Esophagus squamous epithelium (tissue), 5 donors: ENCODE data around the gene RHOG. TPM values are rescaled to one million over a fixed set of nuclear protein-coding genes. Genes with fewer than 3 reads are reported as not detected.
A peak's percentile ranks its signal among the peaks of the same experiment; 100 is the strongest.

Experiments used
- DNase-seq: peaks from one replicate; lab custom pipeline; 2025; lab: John Stamatoyannopoulos, UW
- H3K27ac ChIP-seq, 4 donors: fragments of 200-600 bp; sonication (generic); one replicate each; pipeline ENCODE4 v1.5.1; 2016 to 2019; ENCODE audit warnings: mild to moderate bottlenecking in 1 of 4
- H3K27me3 ChIP-seq, 4 donors: fragments of 200-600 bp; sonication (generic); 1 replicate in 3 of 4; 2 replicates in 1 of 4; pipeline versions ENCODE4 v1.5.1 to v1.6.0; 2017 to 2021; ENCODE audit warnings: antibody characterized with exemption in 1 of 4
- H3K36me3 ChIP-seq, 3 donors: fragments of 200-600 bp; sonication (generic); one replicate each; pipeline ENCODE4 v1.5.1; 2016 to 2019
- H3K4me1 ChIP-seq, 3 donors: fragments of 200-600 bp; sonication (generic); one replicate each; pipeline ENCODE4 v1.5.1; 2017 to 2019
- H3K4me3 ChIP-seq, 4 donors: fragments of 200-600 bp; sonication (generic); 1 replicate in 3 of 4; 2 replicates in 1 of 4; pipeline ENCODE4 v1.5.1; 2016 to 2019; ENCODE audit warnings: mild to moderate bottlenecking in 2 of 4, moderate library complexity in 1 of 4
- H3K9me3 ChIP-seq, 3 donors: fragments of 200-600 bp; sonication (generic); one replicate each; pipeline ENCODE4 v1.5.1; 2016 to 2019
- CTCF ChIP-seq, 6 experiments: fragments of 450-650 bp in 4 of 6; fragments of 200-600 bp in 2 of 6; sonication (generic) in 2 of 6; IDR thresholded peaks; one replicate each; pipeline ENCODE4 v1.5.1; 2016 to 2019; ENCODE audit warnings: antibody characterized with exemption in 6 of 6, mild to moderate bottlenecking in 4 of 6, moderate library complexity in 4 of 6
- POLR2A ChIP-seq, 4 donors: fragments of 450-650 bp; IDR thresholded peaks; one replicate each; pipeline ENCODE4 v1.6.1; 2017; ENCODE audit warnings: antibody characterized with exemption in 4 of 4, mild to moderate bottlenecking in 4 of 4, moderate library complexity in 3 of 4
- WGBS, 2 donors: methylation state at CpG; one replicate each; pipeline ENCODE4 v1.1.5; 2018; 5-methylcytosine and 5-hydroxymethylcytosine counted together
- intact Hi-C: fragments of 100-400 bp; cut with DNase I; formaldehyde crosslinking; loops from one replicate; pipeline ENCODE4 v1.15.0; 2022
- total RNA-seq, 4 donors: library from RNA; depleted of rRNA; stranded (reverse); fragments of >200 nt; gene quantifications; one replicate each; pipeline ENCODE4 v1.1.0, GENCODE V29; 2016
- donor health status: DM: yes; HTN: yes; CAD: no.

RHOG gene
- total RNA-seq, 4 donors from 2014 or later = 51.6 to 84.5 (median 72.7) TPM

- peaks cover 0 to 44% (median 0%) of the 10 kb centered on the region in 3 donors for H3K36me3 ChIP-seq
- TF ChIP-seq CTCF (IDR thresholded peaks at IDR 0.05) (no peak), POLR2A (IDR thresholded peaks at IDR 0.05) (no peak)
- WGBS, 2 donors = 61 to 67% methylated on average over 7 of the region's 7 CpGs
- H3K4me3 ChIP-seq = peak overlapping the region in 1 of 4 donors; percentile 1
- H3K4me1 ChIP-seq = peaks cover 27 to 94% (median 72%) of the 10 kb centered on the region in 3 donors
- no peaks in the 10 kb centered on the region for H3K27me3 ChIP-seq
- no peak for DNase-seq
- H3K27ac ChIP-seq = peak overlapping the region; percentile 18 to 47 (median 46)
- no peaks in the 10 kb centered on the region for H3K9me3 ChIP-seq
- intact Hi-C loops = no loop called here
Observed at GRCh38 chr11:3834664-3835461, 5.9 kb downstream of the RHOG start.

- peaks cover 27 to 88% (median 68%) of the 10 kb centered on the region in 3 donors for H3K4me1 ChIP-seq
- H3K4me3 ChIP-seq = peak overlapping the region in 1 of 4 donors; percentile 1
- TF ChIP-seq CTCF (IDR thresholded peaks at IDR 0.05) = no peak
- no peak for TF ChIP-seq POLR2A (IDR thresholded peaks at IDR 0.05)
- H3K27me3 ChIP-seq = no peaks in the 10 kb centered on the region
- H3K9me3 ChIP-seq = no peaks in the 10 kb centered on the region
- intact Hi-C loops = no loop called here
- DNase-seq = no peak
- H3K27ac ChIP-seq = peak overlapping the region in 3 of 4 donors; percentile 36 to 46 (median 40)
- peaks cover 0 to 49% (median 3%) of the 10 kb centered on the region in 3 donors for H3K36me3 ChIP-seq
- 59 to 86% methylated on average over 2 to 4 of the region's 4 CpGs for WGBS, 2 donors
Observed at GRCh38 chr11:3834349-3834663, 6.5 kb downstream of the RHOG start.

- 86 to 89% methylated on average over 2 of the region's 2 CpGs for WGBS, 2 donors
- Histone ChIP-seq H3K9me3 (no peaks in the 10 kb centered on the region), H3K27me3 (no peaks in the 10 kb centered on the region), H3K27ac (peak overlapping the region in 1 of 4 donors; percentile 12), H3K4me3 (no peak overlapping the region), H3K4me1 (peaks cover 20 to 80% (median 59%) of the 10 kb centered on the region in 3 donors), H3K36me3 (peaks cover 0 to 57% (median 6%) of the 10 kb centered on the region in 3 donors)
- no peak for DNase-seq
- TF ChIP-seq POLR2A (IDR thresholded peaks at IDR 0.05) = no peak
- TF ChIP-seq CTCF (IDR thresholded peaks at IDR 0.05) = no peak
- intact Hi-C loops = no loop called here
Observed at GRCh38 chr11:3833449-3833848, 7.3 kb downstream of the RHOG start.

GRCh38 chr11:3832816-3833215 lies 7.9 kb downstream of the RHOG start:
- H3K4me1 ChIP-seq = peaks cover 20 to 73% (median 53%) of the 10 kb centered on the region in 3 donors

More at GRCh38 chr11:3832816-3833215, 7.9 kb downstream of the RHOG start:
- Histone ChIP-seq H3K4me3 (no peak overlapping the region), H3K9me3 (no peaks in the 10 kb centered on the region), H3K27me3 (no peaks in the 10 kb centered on the region), H3K36me3 (peaks cover 0 to 63% (median 11%) of the 10 kb centered on the region in 3 donors), H3K27ac (peak overlapping the region in 3 of 4 donors; percentile 2 to 43 (median 11))
- TF ChIP-seq POLR2A (IDR thresholded peaks at IDR 0.05) = no peak
- TF ChIP-seq CTCF (IDR thresholded peaks at IDR 0.05) = no peak
- 87 to 100% methylated on average over 2 of the region's 2 CpGs for WGBS, 2 donors
- intact Hi-C loops = no loop called here
- DNase-seq = no peak
